Thoracic aorta (tissue), 2 donors: Measurements from ENCODE around the gene NFIA. TPM values are rescaled to one million over a fixed set of nuclear protein-coding genes. Genes with fewer than 3 reads are reported as not detected.

ENCODE experiments used
- ATAC-seq: fragments of 150-250 bp; one replicate; pipeline ENCODE4 v1.8.0; 2017; ENCODE audit warnings: low read depth; ENCODE audit not compliant: insufficient number of reproducible peaks, low FRiP score
- DNase-seq: peaks from one replicate; pipeline ENCODE4 v3.0.0-alpha.2; 2020; ENCODE audit warnings: low spot score
- H3K27ac ChIP-seq, 2 donors: fragments of 200-600 bp; sonication (generic); 1 replicate in 1 of 2; 2 replicates in 1 of 2; pipeline ENCODE4 v1.5.1; 2016; ENCODE audit warnings: mild to moderate bottlenecking in 2 of 2, moderate library complexity in 2 of 2
- H3K27me3 ChIP-seq: fragments of 200-600 bp; sonication (generic); replicated peaks from 2 replicates; pipeline ENCODE4 v1.6.0; 2016; ENCODE audit warnings: mild to moderate bottlenecking; ENCODE audit not compliant: insufficient read depth
- H3K36me3 ChIP-seq: fragments of 200-600 bp; sonication (generic); one replicate; pipeline ENCODE4 v1.5.1; 2016
- H3K4me1 ChIP-seq, 2 donors: fragments of 200-600 bp; sonication (generic); 1 replicate in 1 of 2; 2 replicates in 1 of 2; pipeline versions ENCODE4 v1.5.1 to v1.6.0; 2016; ENCODE audit warnings: low read depth in 2 of 2, mild to moderate bottlenecking in 1 of 2; ENCODE audit not compliant: control insufficient read depth in 1 of 2
- H3K4me3 ChIP-seq: fragments of 200-600 bp; sonication (generic); 2 replicates; pipeline ENCODE4 v1.5.1; 2016; ENCODE audit warnings: mild to moderate bottlenecking
- H3K9me3 ChIP-seq: fragments of 200-600 bp; sonication (generic); 2 replicates; pipeline ENCODE4 v1.5.1; 2016
- total RNA-seq, 2 donors: library from RNA; depleted of rRNA; stranded (reverse); fragments of >200 nt; gene quantifications; one replicate each; pipeline versions ENCODE4 v1.1.0 to v1.2.3, GENCODE V29; 2016
- TF ChIP-seq, protein P1 (sequence below): fragments of 200-600 bp; sonication (generic); IDR thresholded peaks from one replicate; pipeline ENCODE4 v1.5.1; 2019; ENCODE audit warnings: antibody characterized with exemption

NFIA gene
- total RNA-seq, 2 donors from 2014 or later = 99.8 to 118 TPM

GRCh38 chr1:61220536-61220935 is 138.2 kb downstream of the NFIA start:
- H3K27ac ChIP-seq = no peak overlapping the region
- ATAC-seq = no peak

DNA sequence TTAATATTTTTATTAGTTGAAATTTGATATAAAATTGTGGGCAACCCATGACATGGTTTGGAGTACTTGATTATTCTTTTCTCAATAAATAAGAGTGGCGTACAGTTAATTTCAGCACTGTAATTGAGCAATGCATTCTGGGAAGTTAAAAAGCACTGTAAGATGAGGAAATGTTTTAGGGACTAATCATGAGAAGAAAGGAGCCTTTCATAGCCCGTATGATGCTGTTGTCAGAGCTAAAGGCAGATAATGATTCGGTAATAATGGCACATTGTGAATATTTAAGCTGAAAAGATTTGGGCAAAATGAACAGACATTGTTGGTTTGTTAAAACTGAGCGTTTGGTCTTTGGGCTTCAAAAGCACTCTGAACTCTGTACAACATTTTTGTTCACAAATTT is 139.3 kb downstream of the NFIA start:
- DNase-seq (no peak), ATAC-seq (no peak)
- no peaks in the 10 kb centered on the region for H3K36me3 ChIP-seq
- H3K27me3 ChIP-seq = no peaks in the 10 kb centered on the region
- H3K4me3 ChIP-seq = peak overlapping the region; percentile 49
- TF ChIP-seq, protein P1, sequence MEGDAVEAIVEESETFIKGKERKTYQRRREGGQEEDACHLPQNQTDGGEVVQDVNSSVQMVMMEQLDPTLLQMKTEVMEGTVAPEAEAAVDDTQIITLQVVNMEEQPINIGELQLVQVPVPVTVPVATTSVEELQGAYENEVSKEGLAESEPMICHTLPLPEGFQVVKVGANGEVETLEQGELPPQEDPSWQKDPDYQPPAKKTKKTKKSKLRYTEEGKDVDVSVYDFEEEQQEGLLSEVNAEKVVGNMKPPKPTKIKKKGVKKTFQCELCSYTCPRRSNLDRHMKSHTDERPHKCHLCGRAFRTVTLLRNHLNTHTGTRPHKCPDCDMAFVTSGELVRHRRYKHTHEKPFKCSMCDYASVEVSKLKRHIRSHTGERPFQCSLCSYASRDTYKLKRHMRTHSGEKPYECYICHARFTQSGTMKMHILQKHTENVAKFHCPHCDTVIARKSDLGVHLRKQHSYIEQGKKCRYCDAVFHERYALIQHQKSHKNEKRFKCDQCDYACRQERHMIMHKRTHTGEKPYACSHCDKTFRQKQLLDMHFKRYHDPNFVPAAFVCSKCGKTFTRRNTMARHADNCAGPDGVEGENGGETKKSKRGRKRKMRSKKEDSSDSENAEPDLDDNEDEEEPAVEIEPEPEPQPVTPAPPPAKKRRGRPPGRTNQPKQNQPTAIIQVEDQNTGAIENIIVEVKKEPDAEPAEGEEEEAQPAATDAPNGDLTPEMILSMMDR = no peak
- H3K27ac ChIP-seq = peak overlapping the region; percentile 19 to 25
- no peaks in the 10 kb centered on the region for H3K9me3 ChIP-seq
- peaks cover 33 to 63% of the 10 kb centered on the region in 2 donors for H3K4me1 ChIP-seq

More at GRCh38 chr1:61220536-61220935, 138.2 kb downstream of the NFIA start:
- no peaks in the 10 kb centered on the region for H3K27me3 ChIP-seq
- H3K4me3 ChIP-seq = no peak overlapping the region
- peaks cover 30 to 63% of the 10 kb centered on the region in 2 donors for H3K4me1 ChIP-seq
- no peaks in the 10 kb centered on the region for H3K9me3 ChIP-seq
- no peaks in the 10 kb centered on the region for H3K36me3 ChIP-seq
- TF ChIP-seq, protein P1 = no peak
- no peak for DNase-seq

GRCh38 chr1:61222240-61222639 is 139.9 kb downstream of the NFIA start:
- H3K4me1 ChIP-seq = peaks cover 34 to 63% of the 10 kb centered on the region in 2 donors
- no peaks in the 10 kb centered on the region for H3K36me3 ChIP-seq
- H3K27me3 ChIP-seq = no peaks in the 10 kb centered on the region
- DNase-seq = no peak
- H3K9me3 ChIP-seq = no peaks in the 10 kb centered on the region
- H3K4me3 ChIP-seq = peak overlapping the region; percentile 49
- H3K27ac ChIP-seq = peak overlapping the region; percentile 19 to 25
- TF ChIP-seq, protein P1 = no peak
- no peak for ATAC-seq

- Histone ChIP-seq H3K9me3 (no peaks in the 10 kb centered on the region), H3K4me3 (no peak overlapping the region), H3K27ac (peak overlapping the region; percentile 2 to 25), H3K27me3 (no peaks in the 10 kb centered on the region), H3K4me1 (peaks cover 34 to 63% of the 10 kb centered on the region in 2 donors), H3K36me3 (no peaks in the 10 kb centered on the region)
- ATAC-seq = no peak
- TF ChIP-seq, protein P1 = no peak
- no peak for DNase-seq
Measured at GRCh38 chr1:61223140-61223539, 140.8 kb downstream of the NFIA start.

DNA sequence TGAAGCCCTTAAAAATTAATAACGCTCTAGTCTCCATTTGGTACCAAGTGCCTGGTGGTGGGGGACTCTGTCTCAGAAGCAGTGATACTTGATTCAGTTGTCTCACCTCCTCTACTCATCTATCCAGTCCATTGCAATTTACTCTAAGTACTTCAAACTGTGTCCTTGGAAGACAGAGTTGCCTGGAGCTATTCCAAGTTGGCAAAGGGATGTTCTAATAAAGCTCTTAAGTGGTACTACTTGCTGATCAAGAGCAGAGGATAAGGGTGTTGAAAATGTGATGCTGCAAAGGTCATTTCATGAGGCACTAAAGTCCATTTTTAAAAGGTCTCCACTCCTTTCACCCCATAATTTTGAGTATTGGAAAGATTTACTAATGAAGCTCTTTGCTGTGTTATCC is 142.2 kb downstream of the NFIA start:
- TF ChIP-seq, protein P1 = no peak
- H3K4me1 ChIP-seq = peaks cover 34 to 63% of the 10 kb centered on the region in 2 donors
- ATAC-seq (no peak), DNase-seq (no peak)
- no peaks in the 10 kb centered on the region for H3K27me3 ChIP-seq
- no peaks in the 10 kb centered on the region for H3K9me3 ChIP-seq
- no peaks in the 10 kb centered on the region for H3K36me3 ChIP-seq
- peak overlapping the region in 1 of 2 donors; percentile 23 for H3K27ac ChIP-seq
- no peak overlapping the region for H3K4me3 ChIP-seq
